NB4 (cell line): ENCODE measurements around the gene CFAP58.

ENCODE experiments used
- TF ChIP-seq, protein P1 (sequence below): IDR thresholded peaks from 2 replicates; pipeline ENCODE4 v1.6.1; 2011; ENCODE audit warnings: low read depth, low read length
- TF ChIP-seq, protein P2 (sequence below): IDR thresholded peaks from one replicate; pipeline ENCODE4 v1.5.1; 2012; ENCODE audit warnings: low read depth, low read length

DNA sequence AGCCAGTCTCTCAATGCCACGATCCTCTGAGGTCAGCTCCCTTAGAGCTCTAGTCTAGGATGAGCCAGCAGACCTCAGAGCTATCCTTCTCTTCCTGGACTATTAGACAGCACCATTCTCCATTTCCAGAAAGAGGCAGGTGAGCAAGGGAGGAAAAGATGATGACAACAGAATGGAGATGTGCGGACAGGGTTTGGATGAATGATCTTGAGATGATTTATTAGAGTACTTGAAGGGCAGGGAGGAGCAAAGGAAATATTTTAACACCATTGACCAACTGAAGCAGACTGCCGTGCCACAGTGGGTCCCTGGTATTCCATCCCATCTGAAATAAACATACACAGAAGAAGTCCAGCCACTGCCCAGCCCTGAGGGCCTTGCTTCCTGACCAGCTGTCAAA is 94.3 kb downstream of the CFAP58 start:
- TF ChIP-seq, protein P1, sequence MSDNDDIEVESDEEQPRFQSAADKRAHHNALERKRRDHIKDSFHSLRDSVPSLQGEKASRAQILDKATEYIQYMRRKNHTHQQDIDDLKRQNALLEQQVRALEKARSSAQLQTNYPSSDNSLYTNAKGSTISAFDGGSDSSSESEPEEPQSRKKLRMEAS: no peak
- TF ChIP-seq, protein P2, sequence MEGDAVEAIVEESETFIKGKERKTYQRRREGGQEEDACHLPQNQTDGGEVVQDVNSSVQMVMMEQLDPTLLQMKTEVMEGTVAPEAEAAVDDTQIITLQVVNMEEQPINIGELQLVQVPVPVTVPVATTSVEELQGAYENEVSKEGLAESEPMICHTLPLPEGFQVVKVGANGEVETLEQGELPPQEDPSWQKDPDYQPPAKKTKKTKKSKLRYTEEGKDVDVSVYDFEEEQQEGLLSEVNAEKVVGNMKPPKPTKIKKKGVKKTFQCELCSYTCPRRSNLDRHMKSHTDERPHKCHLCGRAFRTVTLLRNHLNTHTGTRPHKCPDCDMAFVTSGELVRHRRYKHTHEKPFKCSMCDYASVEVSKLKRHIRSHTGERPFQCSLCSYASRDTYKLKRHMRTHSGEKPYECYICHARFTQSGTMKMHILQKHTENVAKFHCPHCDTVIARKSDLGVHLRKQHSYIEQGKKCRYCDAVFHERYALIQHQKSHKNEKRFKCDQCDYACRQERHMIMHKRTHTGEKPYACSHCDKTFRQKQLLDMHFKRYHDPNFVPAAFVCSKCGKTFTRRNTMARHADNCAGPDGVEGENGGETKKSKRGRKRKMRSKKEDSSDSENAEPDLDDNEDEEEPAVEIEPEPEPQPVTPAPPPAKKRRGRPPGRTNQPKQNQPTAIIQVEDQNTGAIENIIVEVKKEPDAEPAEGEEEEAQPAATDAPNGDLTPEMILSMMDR: no peak
